Loucy (cell line): ENCODE measurements around the gene TYW1B.
"Not testable (repeated sequence)": the region's sequence is repeated elsewhere in the genome, so short reads cannot be mapped to it uniquely, and the experiment has no call there.

Experiments used
- H2AFZ ChIP-seq: fragments of 200-600 bp; sonication (generic); 2 replicates; pipeline ENCODE4 v1.6.0; 2016; ENCODE audit warnings: antibody characterized with exemption, mild to moderate bottlenecking, low read length, moderate library complexity
- H3F3A ChIP-seq: fragments of 200-600 bp; 2 replicates; pipeline ENCODE4 v1.6.0; 2016; ENCODE audit warnings: antibody characterized with exemption, low read depth, mild to moderate bottlenecking
- H3K27me3 ChIP-seq: fragments of 200-600 bp; sonication (generic); 2 replicates; pipeline ENCODE4 v1.6.1; 2014; ENCODE audit warnings: low read length, mild to moderate bottlenecking; ENCODE audit not compliant: insufficient read depth, poor library complexity, severe bottlenecking
- H3K36me3 ChIP-seq: fragments of 200-600 bp; sonication (generic); 2 replicates; pipeline ENCODE4 v1.6.1; 2016; ENCODE audit warnings: low read length; ENCODE audit not compliant: insufficient read depth
- H3K4me1 ChIP-seq: fragments of 200-600 bp; sonication (generic); 2 replicates; pipeline ENCODE4 v1.5.1; 2014; ENCODE audit warnings: low read length, mild to moderate bottlenecking; ENCODE audit not compliant: insufficient read depth, poor library complexity, severe bottlenecking
- H3K4me2 ChIP-seq: fragments of 200-600 bp; sonication (generic); 2 replicates; pipeline ENCODE4 v1.6.0; 2014; ENCODE audit warnings: antibody characterized with exemption, low read length, low read depth, mild to moderate bottlenecking; ENCODE audit not compliant: poor library complexity, severe bottlenecking
- H3K4me3 ChIP-seq: fragments of 200-600 bp; sonication (generic); 2 replicates; pipeline ENCODE4 v1.5.1; 2014; ENCODE audit warnings: low read length, mild to moderate bottlenecking, mixed read lengths; ENCODE audit not compliant: poor library complexity, severe bottlenecking
- H3K79me2 ChIP-seq: fragments of 200-600 bp; sonication (generic); 2 replicates; pipeline ENCODE4 v1.6.1; 2014; ENCODE audit warnings: low read length; ENCODE audit not compliant: insufficient read depth
- H3K9ac ChIP-seq: fragments of 200-600 bp; sonication (generic); 2 replicates; pipeline ENCODE4 v1.6.0; 2014; ENCODE audit warnings: mild to moderate bottlenecking, low read depth, low read length, moderate library complexity; ENCODE audit not compliant: poor library complexity, severe bottlenecking
- H3K9me2 ChIP-seq: fragments of 200-600 bp; sonication (generic); replicated peaks from 2 replicates; pipeline ENCODE4 v1.6.1; 2016; ENCODE audit warnings: low read depth, low read length, mixed read lengths
- H3K9me3 ChIP-seq: fragments of 200-600 bp; sonication (generic); 2 replicates; pipeline ENCODE4 v1.6.1; 2014; ENCODE audit warnings: mild to moderate bottlenecking, antibody characterized with exemption, low read length, low read depth; ENCODE audit not compliant: insufficient read depth
- H4K20me1 ChIP-seq: fragments of 200-600 bp; sonication (generic); 2 replicates; pipeline ENCODE4 v1.6.0; 2014; ENCODE audit warnings: antibody characterized with exemption, low read length, mild to moderate bottlenecking; ENCODE audit not compliant: insufficient read depth, poor library complexity, severe bottlenecking
- CTCF ChIP-seq: fragments of 200-600 bp; sonication (generic); conservative IDR thresholded peaks from 2 replicates; pipeline ENCODE4 v1.5.1; 2014; ENCODE audit warnings: mild to moderate bottlenecking, antibody characterized with exemption, low read length
- EZH2phosphoT487 ChIP-seq: fragments of 200-600 bp; IDR thresholded peaks from 2 replicates; pipeline ENCODE4 v1.6.1; 2018; ENCODE audit warnings: antibody characterized with exemption, mild to moderate bottlenecking, moderate library complexity, borderline replicate concordance

TYW1B gene

DNA sequence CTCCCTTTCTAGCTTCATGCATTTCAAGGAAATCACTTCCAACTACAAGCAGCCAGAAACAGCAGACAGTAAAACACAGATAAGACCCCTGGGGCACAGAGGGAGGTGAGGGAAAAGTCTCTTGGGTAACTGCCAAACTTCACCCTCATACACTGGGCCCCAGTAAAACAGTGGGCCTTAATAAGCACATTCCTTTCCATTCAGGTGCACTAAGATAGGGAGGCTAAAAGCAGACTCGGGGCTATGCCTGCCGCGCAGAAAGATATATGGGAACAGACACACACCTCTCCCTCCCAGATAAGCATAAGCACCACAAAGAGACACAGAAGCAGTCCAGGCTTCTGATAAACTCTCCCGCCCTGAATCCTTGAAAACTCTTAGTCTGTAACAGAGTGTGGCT lies 117.0 kb downstream of the TYW1B start:
- no peak overlapping the region for H2AFZ ChIP-seq

DNA sequence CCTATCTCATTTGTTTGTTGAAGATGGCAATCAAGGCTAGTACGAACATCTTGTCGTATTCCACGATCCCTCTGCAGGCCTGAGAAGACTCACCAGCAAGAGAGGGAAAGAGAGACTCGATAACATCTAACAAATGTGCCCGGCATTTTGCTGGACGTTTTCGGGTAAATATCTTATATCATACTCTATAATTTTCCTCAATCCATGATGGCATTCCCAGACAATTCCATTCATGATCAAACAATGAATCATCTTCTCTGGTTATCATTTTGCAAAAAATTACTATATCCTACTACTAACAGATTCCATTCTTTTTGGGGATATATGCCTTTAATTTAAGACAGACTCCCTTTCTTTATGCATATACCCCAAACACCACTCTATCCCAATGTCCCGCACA lies 118.1 kb downstream of the TYW1B start:
- Histone ChIP-seq H3K4me2 (no peak overlapping the region), H3K4me1 (no peaks in the 10 kb centered on the region), H2AFZ (no peak overlapping the region), H3F3A (no peaks in the 10 kb centered on the region), H4K20me1 (no peaks in the 10 kb centered on the region), H3K9me3 (no peaks in the 10 kb centered on the region), H3K4me3 (no peak overlapping the region), H3K9ac (no peak overlapping the region), H3K79me2 (no peaks in the 10 kb centered on the region), H3K9me2 (no peaks in the 10 kb centered on the region), H3K27me3 (no peaks in the 10 kb centered on the region), H3K36me3 (no peaks in the 10 kb centered on the region)
- no peak for TF ChIP-seq CTCF
- TF ChIP-seq EZH2phosphoT487, result no peak

More for the DNA sequence above, 117.0 kb downstream of the TYW1B start:
- H3K4me3 ChIP-seq, result no peak overlapping the region
- H3K4me1 ChIP-seq, result no peaks in the 10 kb centered on the region
- H3K79me2 ChIP-seq, result no peaks in the 10 kb centered on the region
- no peak overlapping the region for H3K9ac ChIP-seq
- no peak overlapping the region for H3K4me2 ChIP-seq
- H3K9me3 ChIP-seq, result no peaks in the 10 kb centered on the region
- no peaks in the 10 kb centered on the region for H4K20me1 ChIP-seq
- H3K36me3 ChIP-seq, result no peaks in the 10 kb centered on the region
- H3F3A ChIP-seq, result no peaks in the 10 kb centered on the region
- H3K9me2 ChIP-seq, result no peaks in the 10 kb centered on the region
- H3K27me3 ChIP-seq, result no peaks in the 10 kb centered on the region
- TF ChIP-seq CTCF, result no peak
- TF ChIP-seq EZH2phosphoT487, result no peak

DNA sequence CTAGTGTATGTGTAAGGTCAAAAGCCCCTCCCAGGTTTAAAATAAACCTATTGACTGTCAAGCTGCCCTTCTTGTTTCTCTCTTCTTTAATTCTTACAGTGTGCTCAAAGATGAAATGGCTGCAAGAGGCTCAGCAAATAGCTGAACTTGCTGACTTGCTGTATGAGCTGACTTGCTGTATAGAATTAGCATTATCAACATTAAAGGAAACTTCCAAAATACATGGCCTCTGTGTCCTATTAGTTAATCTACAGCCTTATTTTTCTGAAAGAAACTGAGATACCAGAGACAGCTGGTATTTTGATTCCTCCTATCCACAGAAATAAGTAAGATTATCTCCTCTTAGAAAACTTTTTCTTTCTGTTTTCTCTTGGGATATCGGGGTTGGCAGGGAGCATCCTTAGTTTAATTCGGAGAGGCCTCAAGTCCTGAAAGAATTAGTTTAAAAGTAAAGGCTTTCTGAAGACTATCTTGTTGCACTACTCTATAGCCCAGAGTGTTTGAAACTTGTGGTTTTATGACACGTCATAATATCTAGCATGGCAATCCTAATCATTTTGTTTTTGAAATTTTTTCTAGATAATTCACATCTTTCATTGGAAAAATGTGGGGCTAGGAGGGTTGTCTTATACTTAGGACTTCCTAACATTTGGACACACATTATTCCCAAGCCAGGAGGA lies 119.5 kb downstream of the TYW1B start:
- H3K36me3 ChIP-seq, H2AFZ ChIP-seq, H3K9me3 ChIP-seq, H3K4me2 ChIP-seq, H3K27me3 ChIP-seq, H3K79me2 ChIP-seq, H3K9me2 ChIP-seq, H3K4me3 ChIP-seq, H4K20me1 ChIP-seq, H3F3A ChIP-seq, H3K9ac ChIP-seq, H3K4me1 ChIP-seq: not testable (repeated sequence)

DNA sequence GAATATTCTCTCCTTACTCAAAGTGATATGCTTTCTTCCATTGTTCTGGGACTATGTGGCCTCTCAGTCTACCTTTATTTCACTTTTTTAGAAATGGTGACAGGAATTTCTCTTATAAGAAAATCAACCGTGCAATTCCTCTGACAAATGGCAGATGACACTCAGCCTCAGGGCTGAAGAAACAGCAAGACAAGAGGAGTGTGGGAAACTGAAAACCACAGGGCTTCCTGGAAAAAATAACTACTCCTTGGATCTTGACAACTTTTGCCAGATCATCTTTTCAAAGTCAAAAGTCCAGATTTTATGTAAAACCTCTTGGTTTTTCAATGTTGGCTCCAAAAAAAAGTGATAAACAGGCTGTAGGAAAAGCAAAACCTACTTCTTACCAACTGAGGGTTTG lies 121.5 kb downstream of the TYW1B start:
- H4K20me1 ChIP-seq, result no peaks in the 10 kb centered on the region
- TF ChIP-seq CTCF, result no peak
- TF ChIP-seq EZH2phosphoT487, result no peak
- H3K27me3 ChIP-seq, result no peaks in the 10 kb centered on the region
- no peak overlapping the region for H2AFZ ChIP-seq
- no peaks in the 10 kb centered on the region for H3F3A ChIP-seq
- no peaks in the 10 kb centered on the region for H3K4me1 ChIP-seq
- no peaks in the 10 kb centered on the region for H3K79me2 ChIP-seq
- no peaks in the 10 kb centered on the region for H3K9me3 ChIP-seq
- no peak overlapping the region for H3K9ac ChIP-seq
- H3K9me2 ChIP-seq, result no peaks in the 10 kb centered on the region
- H3K36me3 ChIP-seq, result no peaks in the 10 kb centered on the region
- H3K4me3 ChIP-seq, result no peak overlapping the region
- H3K4me2 ChIP-seq, result no peak overlapping the region

- H3K4me3 ChIP-seq, H3K4me2 ChIP-seq, H3F3A ChIP-seq, H2AFZ ChIP-seq, H3K9me3 ChIP-seq, H3K4me1 ChIP-seq, H4K20me1 ChIP-seq, H3K36me3 ChIP-seq, H3K27me3 ChIP-seq, H3K9me2 ChIP-seq, H3K9ac ChIP-seq, H3K79me2 ChIP-seq: not testable (repeated sequence)
Measured at GRCh38 chr7:72705693-72706092, 122.3 kb downstream of the TYW1B start.
